CD1c-positive myeloid dendritic cell (primary cell): ENCODE data around the gene HNRNPH1.

Source experiments
- DNase-seq: peaks from one replicate; pipeline ENCODE4 v3.0.0-alpha.2; 2016; ENCODE audit errors: extremely low spot score

Gene HNRNPH1

DNA sequence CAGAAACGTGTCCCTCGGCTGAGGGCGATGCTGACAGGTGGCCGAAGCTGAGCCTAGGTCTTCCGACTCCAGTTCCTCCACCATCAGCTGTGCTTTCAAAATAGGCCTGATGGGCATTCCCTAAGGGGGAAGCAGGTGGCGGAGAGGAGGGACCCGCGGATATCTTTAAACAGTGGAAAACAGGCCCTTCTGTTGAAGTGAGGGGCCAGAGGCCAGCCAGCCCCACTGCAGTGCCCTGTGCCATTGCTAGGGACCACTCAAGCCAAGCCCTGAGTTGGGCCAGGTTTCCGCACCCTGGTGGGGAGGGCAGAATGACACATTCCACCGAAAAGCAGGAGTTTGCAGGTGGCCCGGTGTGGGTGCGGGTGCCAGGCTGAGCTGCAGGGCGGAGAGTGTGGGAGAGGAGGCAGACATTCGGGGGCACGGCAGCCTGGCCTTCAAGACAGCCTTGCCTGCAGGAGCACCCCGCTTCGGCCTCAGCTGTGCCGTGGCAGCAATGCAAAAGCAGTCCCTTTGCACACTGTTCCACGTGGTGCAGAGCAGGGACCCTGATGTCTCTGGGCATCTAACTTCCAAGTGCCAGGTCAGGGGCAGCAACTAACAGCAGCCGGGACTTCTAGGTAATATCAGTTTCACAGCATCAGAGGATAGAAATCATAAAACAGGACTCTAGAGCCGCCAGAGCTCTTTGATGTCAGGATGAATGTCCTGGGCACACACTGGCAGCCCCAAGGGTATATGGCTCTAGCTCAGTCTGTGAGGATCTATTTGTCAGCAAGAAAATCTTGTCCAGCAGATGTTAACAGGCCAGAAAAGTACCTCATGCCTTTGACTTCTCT, 17.2 kb downstream of the HNRNPH1 start:
- no peak for DNase-seq

DNA sequence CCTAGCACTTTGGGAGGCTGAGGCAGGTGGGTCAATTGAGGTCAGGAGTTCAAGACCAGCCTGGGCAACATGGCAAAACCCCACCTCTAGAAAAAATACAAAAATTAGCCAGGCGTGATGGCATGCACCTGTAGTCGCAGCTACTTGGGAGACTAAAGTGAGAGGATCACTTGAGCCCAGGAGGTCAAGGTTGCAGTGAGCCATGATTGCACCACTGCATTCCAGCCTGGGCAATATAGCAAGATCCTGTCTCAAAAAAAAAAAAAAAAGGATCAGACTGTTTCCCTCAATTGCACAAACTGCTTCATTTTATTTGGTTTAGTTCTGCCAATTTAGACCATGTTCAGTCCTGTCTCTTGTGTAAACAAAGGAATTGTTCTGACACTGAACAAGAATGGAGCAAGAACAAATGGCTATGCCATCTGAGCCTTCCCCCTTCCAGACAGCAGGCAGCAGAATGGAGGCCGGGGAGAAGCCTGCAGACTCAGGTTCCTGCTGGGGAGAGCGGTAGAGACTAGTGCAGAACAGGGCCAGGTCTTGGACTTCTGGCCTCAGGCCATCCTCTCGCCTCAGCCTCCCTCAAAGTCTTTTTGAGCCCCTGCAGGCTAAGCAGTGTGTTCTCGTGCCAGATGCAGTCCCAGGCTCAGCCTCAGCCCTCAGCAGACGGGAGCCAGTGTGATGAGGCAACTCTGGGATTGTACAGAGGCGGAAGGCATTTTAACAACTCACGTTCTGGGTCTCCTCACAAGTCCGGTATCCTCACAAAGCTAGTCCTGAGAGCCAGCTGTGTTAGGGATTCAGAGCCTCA, 18.2 kb downstream of the HNRNPH1 start:
- DNase-seq: no peak

DNA sequence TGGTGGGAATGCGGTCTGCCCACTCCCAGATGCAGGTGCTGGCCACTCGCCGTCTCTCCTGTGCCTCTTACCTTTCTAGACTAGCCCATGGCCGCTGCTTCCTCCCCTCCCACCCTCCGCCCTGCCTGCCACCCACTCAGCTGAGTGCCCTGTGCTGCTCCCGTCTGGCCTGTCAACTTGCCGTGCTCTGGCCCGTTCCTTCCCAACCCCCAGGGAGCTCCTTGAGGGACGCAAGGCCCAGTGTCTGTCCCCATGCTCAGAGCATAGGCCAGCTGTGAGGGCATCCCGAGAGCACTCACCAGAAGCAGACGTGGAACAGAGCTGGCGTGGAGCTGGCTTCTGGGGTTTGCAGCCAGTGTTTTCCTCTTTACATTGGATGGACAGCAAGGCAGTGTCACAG, 20.2 kb downstream of the HNRNPH1 start:
- no peak for DNase-seq

DNA sequence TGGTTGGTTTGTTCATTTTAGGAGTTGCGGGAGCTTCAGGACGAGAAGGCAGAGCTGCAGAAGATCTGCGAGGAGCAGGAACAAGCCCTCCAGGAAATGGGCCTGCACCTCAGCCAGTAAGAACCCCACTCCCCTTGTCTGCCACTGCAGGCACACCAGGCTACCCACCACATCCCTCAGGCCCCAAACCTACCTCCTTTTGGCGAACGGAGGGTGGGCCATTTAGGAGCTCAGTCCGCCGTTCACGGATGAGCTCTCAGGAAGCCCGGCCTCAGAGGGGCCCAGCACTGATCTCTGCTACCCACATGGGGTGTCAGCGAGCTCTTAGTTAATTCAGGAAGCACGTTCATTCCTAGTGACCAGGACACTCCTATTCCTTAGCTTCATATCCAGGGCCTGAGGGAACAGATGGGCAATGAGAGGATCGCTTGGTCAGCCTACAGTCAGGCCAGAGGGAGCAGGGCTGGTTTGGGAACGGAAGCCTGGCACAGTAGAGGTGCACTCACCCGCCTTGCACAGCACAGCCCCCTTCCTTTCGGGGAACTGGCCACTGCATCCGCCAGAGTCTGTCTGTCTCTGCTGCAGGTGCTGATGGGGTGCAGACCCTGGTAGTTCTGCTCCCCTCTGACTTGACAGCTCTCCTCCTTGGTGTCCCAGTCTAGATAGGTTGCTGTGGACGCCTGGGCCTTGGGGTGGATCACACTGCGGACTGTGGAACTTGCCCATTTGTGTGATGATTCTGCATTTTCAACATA, 21.4 kb downstream of the HNRNPH1 start:
- no peak for DNase-seq

DNA sequence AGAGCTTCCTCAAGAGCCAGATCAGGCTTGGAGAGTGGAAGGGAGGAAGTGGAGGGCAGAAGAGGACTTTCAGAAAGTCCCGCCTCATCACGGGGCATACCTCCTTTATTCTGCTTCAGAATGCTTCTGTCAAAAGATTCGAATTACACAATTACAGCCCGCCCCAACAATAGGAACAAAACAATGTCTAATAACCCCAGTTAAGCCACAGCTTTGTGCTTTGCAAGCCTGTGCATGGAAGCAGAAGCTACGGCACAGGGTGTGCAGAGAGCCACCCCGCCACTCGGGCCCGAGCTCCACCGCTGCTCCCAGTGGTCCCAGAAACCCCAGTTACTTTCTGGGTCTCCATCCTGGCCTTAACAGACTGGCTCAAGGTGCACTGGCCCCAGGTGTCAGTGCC, 23.5 kb downstream of the HNRNPH1 start:
- peak; percentile 76 for DNase-seq

DNA sequence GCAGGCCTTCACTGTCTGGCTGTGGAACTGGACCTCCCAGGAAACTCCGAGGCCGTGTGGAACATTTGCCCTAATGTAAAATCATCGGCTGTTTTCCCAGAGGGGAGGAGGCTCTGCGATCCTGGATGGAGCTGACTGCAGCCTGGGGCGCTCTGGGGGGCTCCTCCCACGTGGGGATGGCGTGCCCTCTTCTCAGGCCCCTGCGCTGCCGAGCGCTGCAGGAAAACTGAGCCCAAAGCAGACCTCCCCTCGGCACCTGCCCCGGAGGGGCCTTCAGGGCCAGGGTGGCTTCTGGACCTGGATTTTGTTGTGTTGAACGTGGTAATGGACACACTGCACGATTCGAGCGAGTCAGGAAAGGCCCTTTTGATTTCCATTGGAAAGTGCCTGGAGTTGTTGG, 23.9 kb downstream of the HNRNPH1 start:
- no peak for DNase-seq

DNA sequence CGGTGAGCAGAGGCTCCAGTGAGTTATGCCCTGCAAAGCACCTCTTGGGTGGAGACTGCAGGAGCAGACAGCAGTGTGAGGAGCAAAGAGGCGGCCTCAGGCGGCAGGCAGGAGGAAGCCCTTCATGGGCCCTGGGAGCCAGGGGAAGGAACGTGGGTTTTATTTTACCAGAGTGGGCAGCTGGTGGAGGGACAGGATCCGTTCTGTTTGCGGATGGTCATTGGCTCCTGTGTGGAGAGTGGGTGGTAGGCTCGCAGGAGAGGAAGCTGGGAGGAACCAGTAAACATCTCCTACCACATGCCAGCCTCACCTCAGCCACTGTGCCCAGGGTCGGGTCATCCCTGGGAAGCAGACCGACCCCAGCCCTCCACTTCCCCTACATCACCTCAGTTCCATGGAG, 24.4 kb downstream of the HNRNPH1 start:
- peak; percentile 70 for DNase-seq

DNA sequence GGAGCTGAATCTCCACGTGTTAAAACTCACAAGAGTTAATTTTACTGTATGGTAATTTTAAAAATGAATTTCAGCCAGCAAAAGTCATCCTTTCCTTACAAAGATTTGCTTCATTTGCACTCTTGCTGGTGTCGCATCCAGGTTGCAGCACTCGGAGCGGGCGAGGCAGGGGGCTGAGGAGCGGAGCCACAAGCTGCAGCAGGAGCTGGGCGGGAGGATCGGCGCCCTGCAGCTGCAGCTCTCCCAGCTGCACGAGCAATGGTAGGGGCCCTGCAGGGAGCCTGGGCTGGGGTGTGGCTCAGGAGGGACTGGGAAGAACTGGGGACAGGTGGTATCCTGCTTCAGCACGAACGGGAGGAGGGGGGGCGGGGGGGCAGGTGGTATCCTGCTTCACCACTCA, 27.1 kb downstream of the HNRNPH1 start:
- no peak for DNase-seq

DNA sequence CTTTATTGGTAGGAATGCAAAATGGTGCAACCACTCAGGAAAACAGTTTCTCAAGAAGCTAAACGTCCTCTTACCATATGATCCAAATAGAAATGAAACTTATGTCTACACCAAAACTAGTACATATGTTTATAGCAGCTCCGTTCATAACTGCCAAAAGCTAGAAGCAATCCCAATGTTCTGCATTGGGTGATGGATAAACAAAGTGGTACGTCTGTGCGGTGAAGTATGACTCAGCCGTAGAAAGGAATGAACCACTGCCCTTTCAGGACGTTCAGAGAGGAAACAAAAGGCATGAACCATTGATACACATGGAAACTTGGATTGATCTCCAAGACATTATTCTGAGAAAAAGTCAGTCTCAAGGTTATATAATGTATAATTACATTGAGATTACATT, 27.6 kb downstream of the HNRNPH1 start:
- DNase-seq: no peak

DNA sequence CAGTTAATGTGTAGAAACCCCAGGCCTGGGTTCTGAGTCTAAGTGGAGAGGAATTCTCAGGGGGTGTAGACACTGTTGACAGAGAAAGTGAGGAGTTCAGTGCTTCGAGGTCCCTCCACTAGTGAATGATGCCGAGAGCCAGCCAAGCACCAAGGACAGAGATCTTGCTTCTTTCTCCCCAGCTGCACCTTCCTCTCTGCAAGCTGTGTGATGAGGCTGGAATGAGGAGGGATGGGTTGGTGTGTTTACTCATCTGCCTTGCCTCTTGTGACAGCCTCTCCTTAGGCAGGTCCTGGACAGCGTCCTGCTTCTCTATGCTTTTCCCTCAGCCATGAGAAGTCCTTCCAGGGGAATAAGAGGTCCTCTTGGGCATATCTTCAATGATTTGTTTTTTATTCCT, 35.3 kb downstream of the HNRNPH1 start:
- no peak for DNase-seq

DNA sequence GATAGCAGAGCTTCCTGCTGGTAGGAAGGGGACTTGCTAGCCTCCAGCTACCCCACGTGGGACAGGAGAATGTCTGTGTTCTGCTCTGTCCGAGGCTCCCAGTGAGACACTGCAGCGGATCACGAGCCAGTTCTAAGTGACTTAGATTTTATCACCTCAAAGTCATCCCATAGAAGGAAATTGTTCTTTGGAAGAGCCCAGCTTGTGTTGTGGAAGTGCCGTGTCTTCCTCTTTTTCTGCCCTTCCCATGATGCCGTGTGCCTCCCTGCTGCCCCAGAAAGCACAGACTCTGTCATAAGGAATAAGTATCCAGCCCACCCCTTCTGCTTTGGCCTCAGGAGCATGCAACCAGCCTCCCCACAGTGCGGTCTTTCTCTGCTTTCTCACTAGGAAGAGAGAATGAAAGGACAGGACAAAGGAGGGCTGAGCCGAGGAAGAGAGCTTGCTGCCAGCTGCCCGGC, 37.5 kb downstream of the HNRNPH1 start:
- DNase-seq: peak; percentile 49

DNA sequence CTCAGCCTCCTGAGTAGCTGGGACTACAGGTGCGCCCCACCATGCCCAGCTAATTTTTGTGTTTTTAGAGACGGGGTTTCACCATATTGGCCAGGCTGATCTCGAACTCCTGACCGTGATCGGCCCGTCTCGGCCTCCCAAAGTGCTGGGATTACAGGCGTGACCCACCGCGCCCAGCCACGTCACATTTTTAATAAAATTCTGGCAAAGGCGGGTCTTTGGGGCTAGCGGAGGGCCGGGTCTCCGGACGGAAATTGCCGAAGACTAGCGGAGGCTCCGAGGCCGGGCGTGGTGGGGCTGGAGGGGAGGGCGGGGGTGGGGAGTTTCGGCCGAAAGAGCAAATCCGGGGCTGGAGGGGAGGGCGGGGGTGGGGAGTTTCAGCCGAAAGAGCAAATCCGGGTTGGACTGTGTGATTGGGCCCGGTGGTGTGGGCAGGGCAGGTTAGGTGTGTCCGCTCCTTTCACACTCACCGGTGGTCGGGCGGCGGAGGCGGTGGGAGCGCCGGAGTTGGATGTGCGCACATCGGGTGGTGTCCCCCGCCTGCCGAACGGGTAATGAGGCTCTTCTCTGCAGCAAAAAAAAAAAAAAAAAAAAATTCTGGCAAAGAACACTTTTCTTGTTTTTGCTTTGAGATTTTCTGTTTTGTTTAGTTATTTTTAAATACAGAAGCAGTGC, 46.0 kb downstream of the HNRNPH1 start:
- DNase-seq: no peak

DNA sequence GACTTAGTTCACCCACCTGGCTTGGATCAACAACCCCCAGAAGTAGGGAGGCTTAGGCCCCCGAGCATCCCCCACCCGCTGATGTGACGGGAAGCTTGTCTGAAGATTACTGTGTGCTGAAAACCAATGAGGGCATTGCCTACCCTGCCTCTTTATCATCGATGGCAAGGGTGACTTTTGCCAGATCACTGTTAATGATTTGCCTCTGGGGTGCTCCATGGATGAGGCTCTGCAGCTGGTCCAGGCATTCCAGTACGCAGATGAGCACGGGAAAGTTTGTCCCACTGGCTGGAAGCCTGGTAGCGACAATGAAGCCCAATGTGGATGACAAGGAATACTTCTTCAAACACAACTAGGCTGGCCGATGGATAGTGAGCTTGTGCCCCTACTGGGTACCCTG, 51.1 kb downstream of the HNRNPH1 start:
- DNase-seq: no peak

DNA sequence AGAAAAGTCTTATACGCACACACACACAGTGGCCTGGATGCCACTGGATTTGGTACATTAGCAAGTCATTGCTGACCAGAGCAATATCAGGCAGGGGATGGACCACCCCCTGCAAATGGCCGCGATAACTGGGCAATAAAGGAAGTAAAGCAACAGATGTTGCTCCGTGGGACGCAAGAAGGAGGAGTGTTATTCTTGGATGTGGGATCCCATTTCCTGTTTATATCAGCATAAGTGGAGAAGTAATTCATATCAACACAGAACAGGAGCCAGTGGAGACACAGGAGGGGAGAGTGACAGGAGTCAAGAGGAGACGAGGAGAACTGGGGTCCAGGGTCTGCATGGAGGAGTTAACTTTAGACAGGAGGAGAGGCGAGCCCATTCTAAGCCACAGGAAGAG, 54.8 kb downstream of the HNRNPH1 start:
- peak; percentile 46 for DNase-seq

DNA sequence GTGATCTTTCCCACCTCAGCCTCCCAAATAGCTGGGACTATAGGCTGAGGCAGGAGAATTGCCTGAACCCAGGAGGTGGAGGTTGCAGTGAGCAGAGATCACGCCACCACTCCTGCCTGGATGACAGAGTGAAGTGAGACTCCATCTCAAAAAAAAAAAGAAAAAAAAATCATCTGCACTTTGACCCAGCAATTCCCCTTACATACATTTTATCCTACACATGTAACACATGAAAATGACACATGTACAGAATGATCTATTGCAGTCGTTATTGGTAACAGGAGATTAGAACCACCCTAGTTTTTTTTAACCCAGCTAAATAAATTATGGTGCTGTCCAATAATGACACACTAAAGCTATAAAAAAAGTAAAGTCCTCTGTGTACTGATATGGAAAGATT, 58.9 kb downstream of the HNRNPH1 start:
- no peak for DNase-seq
